HepG2 (cell line): ENCODE results near the gene WNT2B. TPM values are rescaled to one million over a fixed set of nuclear protein-coding genes. Genes with fewer than 3 reads are reported as not detected.

Source experiments
- ATAC-seq: fragments of 200-7000 bp; cut with Tn5 transposase; 3 replicates; pipeline ENCODE4 v1.9.1; 2020; ENCODE audit warnings: mild to moderate bottlenecking, moderate library complexity
- BruUV-seq: library from RNA; stranded (reverse); fragments of 400-500 nt; replicated peaks from 2 replicates; lab custom pipeline; 2021; lab: Mats Ljungman, UMichigan
- CTCF ChIA-PET: fragments of 300-600 bp; formaldehyde crosslinking; extraction: SDS; loops from one replicate; lab custom pipeline; 2021; ENCODE audit warnings: low total read pairs, inconsistent platforms, low intra/inter-chr PET ratio; lab: Yijun Ruan, JAX
- POLR2A ChIA-PET: fragments of 350-600 bp; sonication (Branson Sonifier 250); formaldehyde crosslinking; loops from one replicate; lab custom pipeline; 2020; ENCODE audit warnings: antibody characterized with exemption, inconsistent platforms; lab: Yijun Ruan, JAX
- DNase-seq: peaks from one replicate; pipeline ENCODE4 v3.0.0-alpha.2; 2015; ENCODE audit warnings: low spot score
- FAIRE-seq: peaks from 3 replicates; lab custom pipeline; 2011; peaks lifted over from hg19 to GRCh38; lab: Jason Lieb, UNC
- H2AFZ ChIP-seq: one replicate; pipeline ENCODE4 v1.6.1; 2011; ENCODE audit warnings: low read length, inconsistent platforms
- H3K27ac ChIP-seq: fragments of 300-600 bp; 3 replicates; pipeline ENCODE4 v1.8.0; 2011; ENCODE audit warnings: mixed run types, mild to moderate bottlenecking, mixed read lengths, low read length, inconsistent platforms; ENCODE audit not compliant: insufficient read depth; ENCODE audit errors: extremely low read length
- H3K27me3 ChIP-seq, 2 experiments: fragments of 200-600 bp in 1 of 2; 2 replicates in 1 of 2; 3 replicates in 1 of 2; pipeline versions ENCODE4 v1.6.0 to v1.8.0; 2011; ENCODE audit warnings: low read length in 2 of 2, mild to moderate bottlenecking in 2 of 2, moderate library complexity in 2 of 2, inconsistent platforms in 1 of 2; ENCODE audit not compliant: insufficient read depth in 2 of 2, control insufficient read depth in 1 of 2
- H3K36me3 ChIP-seq, 2 experiments: fragments of 200-600 bp in 1 of 2; replicated peaks in 1 of 2; 2 replicates in 1 of 2; 3 replicates in 1 of 2; pipeline versions ENCODE4 v1.5.1 to v1.8.0; 2011; ENCODE audit warnings: low read length in 2 of 2, inconsistent platforms in 1 of 2; ENCODE audit not compliant: insufficient read depth in 2 of 2, control insufficient read depth in 1 of 2
- H3K4me1 ChIP-seq: 2 replicates; pipeline ENCODE4 v1.5.1; 2012; ENCODE audit warnings: low read length, inconsistent platforms; ENCODE audit not compliant: insufficient read depth
- H3K4me2 ChIP-seq: 2 replicates; pipeline ENCODE4 v1.6.0; 2011; ENCODE audit warnings: low read depth, low read length, inconsistent platforms
- H3K4me3 ChIP-seq, 3 experiments: fragments of 200-600 bp in 1 of 3; sonication (generic), shearing (Covaris generic) in 1 of 3; replicated peaks in 1 of 3; 2 replicates each; pipeline ENCODE4 v1.5.1; 2011 to 2016; ENCODE audit warnings: low read length in 3 of 3, inconsistent platforms in 2 of 3, low read depth in 2 of 3, mild to moderate bottlenecking in 2 of 3, control low read depth in 1 of 3, mixed read lengths in 1 of 3; ENCODE audit not compliant: insufficient read depth in 1 of 3
- H3K79me2 ChIP-seq: one replicate; pipeline ENCODE4 v1.6.1; 2011; ENCODE audit warnings: low read length, inconsistent platforms; ENCODE audit not compliant: insufficient read depth
- H3K9ac ChIP-seq: 2 replicates; pipeline ENCODE4 v1.6.0; 2011; ENCODE audit warnings: mild to moderate bottlenecking, low read depth, low read length, inconsistent platforms; ENCODE audit not compliant: insufficient read depth
- H3K9me3 ChIP-seq: 2 replicates; pipeline ENCODE4 v1.5.1; 2012; ENCODE audit warnings: mild to moderate bottlenecking, low read length
- H4K20me1 ChIP-seq: 2 replicates; pipeline ENCODE4 v1.6.0; 2011; ENCODE audit warnings: inconsistent platforms, mild to moderate bottlenecking, low read length, moderate library complexity; ENCODE audit not compliant: insufficient read depth
- HOXA5 ChIP-seq: sonication (generic); formaldehyde crosslinking; IDR thresholded peaks from 2 replicates; pipeline ENCODE4 v1.4.0; 2020; ENCODE audit warnings: missing genetic modification reagents
- KAT2B ChIP-seq: fragments of 150-350 bp; IDR thresholded peaks from 2 replicates; pipeline ENCODE4 v1.6.1; 2014; ENCODE audit warnings: low read depth, low read length, borderline replicate concordance
- KDM1A ChIP-seq: IDR thresholded peaks from 2 replicates; pipeline ENCODE4 v1.6.1; 2016; ENCODE audit warnings: missing compliant biosample characterization
- KIAA2018 ChIP-seq: sonication (generic); formaldehyde crosslinking; IDR thresholded peaks from 2 replicates; pipeline ENCODE4 v1.5.0; 2020; ENCODE audit warnings: mild to moderate bottlenecking, missing genetic modification reagents, borderline replicate concordance
- MLLT10 ChIP-seq: sonication (generic); formaldehyde crosslinking; IDR thresholded peaks from 2 replicates; pipeline ENCODE4 v1.4.0; 2020; ENCODE audit warnings: missing genetic modification reagents
- MLX ChIP-seq: IDR thresholded peaks from 2 replicates; pipeline ENCODE4 v1.6.1; 2016
- MYPOP ChIP-seq: sonication (generic); formaldehyde crosslinking; IDR thresholded peaks from 2 replicates; pipeline ENCODE4 v1.8.1; 2023; ENCODE audit warnings: mild to moderate bottlenecking, moderate library complexity, missing genetic modification reagents
- NFIB ChIP-seq: sonication (generic); formaldehyde crosslinking; IDR thresholded peaks from 2 replicates; pipeline ENCODE4 v1.9.0; 2021; ENCODE audit warnings: missing genetic modification reagents, mild to moderate bottlenecking, borderline replicate concordance
- PHF20 ChIP-seq: sonication (generic); formaldehyde crosslinking; IDR thresholded peaks from 2 replicates; pipeline ENCODE4 v1.5.0; 2020; ENCODE audit warnings: mild to moderate bottlenecking, missing genetic modification reagents
- PHF21A ChIP-seq: sonication (generic); formaldehyde crosslinking; IDR thresholded peaks from 2 replicates; pipeline ENCODE4 v1.5.0; 2020; ENCODE audit warnings: mild to moderate bottlenecking, missing genetic modification reagents
- PHF8 ChIP-seq: sonication (generic); formaldehyde crosslinking; IDR thresholded peaks from 2 replicates; pipeline ENCODE4 v1.5.0; 2020; ENCODE audit warnings: missing genetic modification reagents
- SOX6 ChIP-seq, 2 experiments: fragments of 450-650 bp in 1 of 2; sonication (generic) in 1 of 2; formaldehyde crosslinking in 1 of 2; IDR thresholded peaks; 2 replicates each; pipeline versions ENCODE4 v1.4.0 to v1.6.1; 2017 to 2020; ENCODE audit warnings: antibody characterized with exemption in 1 of 2, mild to moderate bottlenecking in 1 of 2, missing genetic modification reagents in 1 of 2
- ZMYM2 ChIP-seq: sonication (generic); formaldehyde crosslinking; IDR thresholded peaks from 2 replicates; pipeline ENCODE4 v1.8.0; 2022; ENCODE audit warnings: mild to moderate bottlenecking, missing genetic modification reagents
- ZNF207 ChIP-seq: fragments of 450-650 bp; IDR thresholded peaks from 2 replicates; pipeline ENCODE4 v1.6.1; 2016; ENCODE audit warnings: antibody characterized with exemption, borderline replicate concordance
- ZNF225 ChIP-seq: sonication (generic); formaldehyde crosslinking; IDR thresholded peaks from 2 replicates; pipeline ENCODE4 v1.4.0; 2020; ENCODE audit warnings: mild to moderate bottlenecking, missing genetic modification reagents
- WGBS: methylation state at CpG from one replicate; pipeline ENCODE4 v1.1.6; 2017; ENCODE audit warnings: low lambda C conversion rate; 5-methylcytosine and 5-hydroxymethylcytosine counted together
- in situ Hi-C: cut with HindIII; loops from 2 replicates; pipeline ENCODE4 v1.10.0; 2017; ENCODE audit warnings: low pct_unique_long_range_greater_than_20kb; ENCODE audit not compliant: extremely low pct_ligation_motif_present
- intact Hi-C: fragments of 100-400 bp; cut with micrococcal nuclease; formaldehyde crosslinking; loops from one replicate; pipeline ENCODE4 v1.10.0; 2022; ENCODE audit not compliant: unreplicated experiment
- polyA plus RNA-seq, 8 experiments: library from polyadenylated mRNA; depleted of rRNA in 3 of 8; stranded (reverse) in 7 of 8; unstranded in 1 of 8; fragments of >200 nt; fragmentation: Illumina TruSeq in 4 of 8; extraction: Trizol in 4 of 8; gene quantifications; 2 replicates each; pipeline versions ENCODE4 v1.2.1 to v1.2.3, GENCODE V29; 2011 to 2016; ENCODE audit warnings: low read depth in 4 of 8, missing spikeins in 1 of 8, mixed read lengths in 1 of 8; ENCODE audit not compliant: insufficient read depth in 1 of 8
- total RNA-seq, 5 experiments: library from RNA; depleted of rRNA; stranded (reverse); fragments of >200 nt; fragmentation: Illumina TruSeq; extraction: Trizol; gene quantifications; 2 replicates each; pipeline ENCODE4 v1.2.3, GENCODE V29; 2016; ENCODE audit warnings: low read depth in 1 of 5

Gene WNT2B
- total and polyA plus RNA-seq, 2 of the 13 experiments (the other 11 are each of a cell fraction or from before 2014, with no cell fraction given): 0.11 to 0.32 TPM

- no peak for TF ChIP-seq MYPOP (CRISPR knock-in tag)
- no peak for TF ChIP-seq PHF8 (CRISPR knock-in tag)
- no peak for TF ChIP-seq ZNF225 (CRISPR knock-in tag)
- no peak for TF ChIP-seq NFIB (CRISPR knock-in tag)
- TF ChIP-seq MLLT10: no peak
- no peak for TF ChIP-seq PHF21A (CRISPR knock-in tag)
- no peak for TF ChIP-seq MLX
- no peak for TF ChIP-seq SOX6 (IDR thresholded peaks at IDR 0.05)
- TF ChIP-seq SOX6 (CRISPR knock-in tag; IDR thresholded peaks at IDR 0.05): no peak
- no peak for TF ChIP-seq PHF20 (CRISPR knock-in tag)
- TF ChIP-seq HOXA5: no peak
- no peak for TF ChIP-seq KAT2B
- TF ChIP-seq ZNF207: no peak
- TF ChIP-seq KDM1A (CRISPR knock-in tag): no peak
Measured at GRCh38 chr1:112530832-112531231, 22.1 kb downstream of the WNT2B start (continued).

- H3K9ac ChIP-seq: no peak overlapping the region
- FAIRE-seq: no peak
- no TSS peak for BruUV-seq
- no peak overlapping the region for H3K27ac ChIP-seq
- intact Hi-C loops: no loop called here
- H3K79me2 ChIP-seq: no peaks in the 10 kb centered on the region
- H3K4me2 ChIP-seq: no peak overlapping the region
- no peak overlapping the region for H3K4me3 ChIP-seq
- DNase-seq: no peak
- in situ Hi-C loops: no loop called here
- ChIA-PET CTCF (no interaction called here), POLR2A (no interaction called here)
- ATAC-seq: no peak
- 95% methylated on average over 4 of the region's 4 CpGs for WGBS
- H4K20me1 ChIP-seq: no peaks in the 10 kb centered on the region
- no peaks in the 10 kb centered on the region for H3K27me3 ChIP-seq
- no peaks in the 10 kb centered on the region for H3K4me1 ChIP-seq
- no peaks in the 10 kb centered on the region; a peak in 2 of 5 replicates for H3K36me3 ChIP-seq
- no peak overlapping the region for H2AFZ ChIP-seq
- no peaks in the 10 kb centered on the region for H3K9me3 ChIP-seq
- TF ChIP-seq KIAA2018 (CRISPR knock-in tag) (no peak), ZMYM2 (CRISPR knock-in tag) (no peak)
Measured at GRCh38 chr1:112532064-112532463, 23.3 kb downstream of the WNT2B start.
